Panc1 (cell line): ENCODE measurements around the gene DDX1. TPM values are rescaled to one million over a fixed set of nuclear protein-coding genes. Genes with fewer than 3 reads are reported as not detected.

ENCODE experiments used
- ATAC-seq: fragments of 200-7000 bp; cut with Tn5 transposase; 2 replicates; pipeline ENCODE4 v1.9.1; 2020; ENCODE audit warnings: mild to moderate bottlenecking, moderate library complexity
- BruUV-seq: library from RNA; stranded (reverse); fragments of 400-500 nt; replicated peaks from 2 replicates; lab custom pipeline; 2021; lab: Mats Ljungman, UMichigan
- CTCF ChIA-PET: fragments of 300-600 bp; sonication (Branson Sonifier 250); formaldehyde crosslinking; loops from one replicate; lab custom pipeline; 2022; ENCODE audit warnings: antibody characterized with exemption; lab: Charles Lee
- POLR2A ChIA-PET: fragments of 300-600 bp; sonication (Branson Sonifier 250); formaldehyde crosslinking; loops from one replicate; lab custom pipeline; 2022; ENCODE audit warnings: antibody characterized with exemption; lab: Charles Lee
- DNase-seq: peaks from one replicate; pipeline ENCODE4 v3.0.0-alpha.2; 2010; ENCODE audit warnings: low read depth, low spot score
- H3K27ac ChIP-seq: 2 replicates; pipeline ENCODE4 v1.5.1; 2011; ENCODE audit warnings: mild to moderate bottlenecking, low read length, inconsistent platforms
- H3K27me3 ChIP-seq: fragments of 200-500 bp; sonication (Bioruptor generic); 2 replicates; pipeline ENCODE4 v1.6.0; 2014; ENCODE audit warnings: low read length, inconsistent platforms; ENCODE audit not compliant: control insufficient read depth, insufficient read depth
- H3K36me3 ChIP-seq: fragments of 200-500 bp; sonication (Bioruptor generic); 2 replicates; pipeline ENCODE4 v1.5.1; 2014; ENCODE audit warnings: inconsistent platforms, mild to moderate bottlenecking, low read length, moderate library complexity; ENCODE audit not compliant: control insufficient read depth, insufficient read depth
- H3K4me1 ChIP-seq: 2 replicates; pipeline ENCODE4 v1.5.1; 2011; ENCODE audit warnings: inconsistent platforms, mild to moderate bottlenecking, low read length, moderate library complexity; ENCODE audit not compliant: control insufficient read depth, insufficient read depth
- H3K4me3 ChIP-seq, 2 experiments: 2 replicates each; pipeline ENCODE4 v1.5.1; 2011 to 2012; ENCODE audit warnings: low read depth in 2 of 2, low read length in 2 of 2, mild to moderate bottlenecking in 2 of 2, inconsistent platforms in 1 of 2, moderate library complexity in 1 of 2
- H3K9me3 ChIP-seq: fragments of 200-500 bp; sonication (Bioruptor generic); 2 replicates; pipeline ENCODE4 v1.5.1; 2014; ENCODE audit warnings: low read depth, mild to moderate bottlenecking, inconsistent platforms, low read length, moderate library complexity; ENCODE audit not compliant: control insufficient read depth, insufficient read depth
- CTCF ChIP-seq: fragments of 450-650 bp; IDR thresholded peaks from 2 replicates; pipeline ENCODE4 v1.5.1; 2017; ENCODE audit warnings: mild to moderate bottlenecking
- POLR2AphosphoS5 ChIP-seq: IDR thresholded peaks from 2 replicates; pipeline ENCODE4 v1.6.1; 2012; ENCODE audit warnings: mild to moderate bottlenecking, low read depth, low read length, moderate library complexity
- REST ChIP-seq, 2 experiments: IDR thresholded peaks; 2 replicates each; pipeline ENCODE4 v1.6.1; 2011 to 2012; ENCODE audit warnings: low read depth in 2 of 2, control low read depth in 1 of 2, low read length in 1 of 2, mild to moderate bottlenecking in 1 of 2, moderate library complexity in 1 of 2; ENCODE audit not compliant: insufficient read depth in 1 of 2
- SIN3A ChIP-seq: IDR thresholded peaks from 2 replicates; pipeline ENCODE4 v1.6.1; 2012; ENCODE audit warnings: low read depth, mild to moderate bottlenecking, low read length, moderate library complexity, borderline replicate concordance; ENCODE audit not compliant: insufficient read depth
- TCF7L2 ChIP-seq: IDR thresholded peaks from 2 replicates; pipeline ENCODE4 v1.6.1; 2011; ENCODE audit warnings: mild to moderate bottlenecking, low read depth, low read length, inconsistent platforms
- in situ Hi-C: cut with HindIII; loops from 2 replicates; pipeline ENCODE4 v1.10.0; 2016; ENCODE audit warnings: low sequenced_read_pairs, low pct_unique_long_range_greater_than_20kb
- intact Hi-C: fragments of 100-400 bp; cut with micrococcal nuclease; formaldehyde crosslinking; loops from one replicate; pipeline ENCODE4 v1.10.0; 2022; ENCODE audit not compliant: unreplicated experiment
- total RNA-seq: library from RNA; stranded (reverse); gene quantifications from one replicate; pipeline ENCODE4 v1.2.1, GENCODE V29; 2021; ENCODE audit not compliant: unreplicated experiment

DDX1 gene
- total RNA-seq, 1 experiment from 2014 or later, result 102 TPM

- POLR2A ChIA-PET, result no interaction called here
- CTCF ChIA-PET, result interaction anchor here (0.7 kb wide), 1 partner anchor 192 kb away, joined by 4 read pairs; no protein-coding TSS in a partner anchor
- Histone ChIP-seq H3K9me3 (no peaks in the 10 kb centered on the region), H3K27ac (no peak overlapping the region), H3K4me3 (no peak overlapping the region), H3K36me3 (no peaks in the 10 kb centered on the region), H3K27me3 (no peaks in the 10 kb centered on the region), H3K4me1 (no peaks in the 10 kb centered on the region)
- no TSS peak for BruUV-seq
- TF ChIP-seq TCF7L2 (no peak), SIN3A (no peak), CTCF (no peak), REST (IDR thresholded peaks at IDR 0.05; ENCODE audit: insufficient read depth in 1 of 2, low read depth in 2 of 2, low read length in 1 of 2) (no peak), POLR2AphosphoS5 (no peak)
- in situ Hi-C loops, result no loop called here
- DNase-seq (no peak), ATAC-seq (no peak)
- intact Hi-C loops, result no loop called here
Measured at GRCh38 chr2:15648593-15649525, 57.2 kb downstream of the DDX1 start.

GRCh38 chr2:15649561-15650255 is 58.0 kb downstream of the DDX1 start:
- no peak for TF ChIP-seq REST (IDR thresholded peaks at IDR 0.05; ENCODE audit: insufficient read depth in 1 of 2, low read depth in 2 of 2, low read length in 1 of 2)
- no peak for TF ChIP-seq SIN3A
- no peak for TF ChIP-seq CTCF
- no peak for TF ChIP-seq POLR2AphosphoS5
- TF ChIP-seq TCF7L2, result no peak
- ChIA-PET CTCF (no interaction called here), POLR2A (no interaction called here)
- H3K4me1 ChIP-seq, result no peaks in the 10 kb centered on the region
- no peaks in the 10 kb centered on the region for H3K36me3 ChIP-seq
- intact Hi-C loops (no loop called here), in situ Hi-C loops (no loop called here)
- H3K27ac ChIP-seq, result no peak overlapping the region
- H3K4me3 ChIP-seq, result no peak overlapping the region
- ATAC-seq (no peak), DNase-seq (no peak)
- no peaks in the 10 kb centered on the region for H3K9me3 ChIP-seq
- no peaks in the 10 kb centered on the region for H3K27me3 ChIP-seq
- no TSS peak for BruUV-seq
